ENCODE measurements around the gene TRAK2.
"Not testable (repeated sequence)": the region's sequence is repeated elsewhere in the genome, so short reads cannot be mapped to it uniquely, and the experiment has no call there.

Gene TRAK2

DNA sequence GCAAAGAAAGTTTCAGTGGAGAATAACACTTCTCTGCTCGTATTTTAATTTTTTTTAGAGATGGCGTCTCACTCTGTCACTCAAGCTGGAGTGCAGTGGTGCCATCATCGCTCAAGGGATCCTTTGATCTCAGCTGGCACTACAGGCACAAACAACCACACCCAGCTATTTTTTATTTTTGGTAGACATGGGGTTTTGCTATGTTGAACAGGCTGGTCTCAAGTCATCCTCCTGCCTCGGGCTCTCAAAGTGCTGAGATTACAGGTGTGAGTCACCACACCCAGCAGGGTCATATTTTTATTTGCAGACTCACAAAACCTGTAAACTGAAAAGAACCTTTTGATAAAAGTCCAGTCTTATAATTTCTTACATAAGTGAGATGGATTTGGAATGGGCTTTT lies 2.6 kb downstream of the TRAK2 start:
- TF ChIP-seq TAF1 (IDR thresholded peaks at IDR 0.05; ENCODE audit: borderline replicate concordance, low read depth, low read length) (no peak), POLR2A (IDR thresholded peaks at IDR 0.05; ENCODE audit: low read depth, low read length) (no peak), POLR2AphosphoS5 (IDR thresholded peaks at IDR 0.05; ENCODE audit: low read depth, low read length) (no peak)
- FAIRE-seq (no peak), DNase-seq (ENCODE audit: insufficient read length) (no peak)

DNA sequence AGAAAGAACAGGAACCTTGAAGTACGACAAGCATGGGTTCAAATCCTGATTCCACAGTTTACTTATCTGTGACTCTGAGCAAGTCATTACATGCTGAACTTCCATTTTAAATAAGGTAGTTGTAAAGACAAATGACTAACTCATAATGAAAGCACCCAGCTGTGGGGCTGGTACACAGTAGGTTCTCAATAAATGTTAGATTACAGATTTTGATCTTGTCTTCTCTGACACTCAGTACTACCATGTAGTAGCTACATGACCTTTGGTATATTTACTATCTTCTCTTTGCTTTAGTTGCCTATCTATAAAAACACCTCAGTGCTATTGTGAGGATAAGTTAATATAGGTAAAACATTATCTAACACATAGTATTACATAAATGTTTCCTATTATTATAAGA lies 3.2 kb downstream of the TRAK2 start:
- DNase-seq (ENCODE audit: insufficient read length) (no peak), FAIRE-seq (no peak)
- TF ChIP-seq POLR2AphosphoS5 (IDR thresholded peaks at IDR 0.05; ENCODE audit: low read depth, low read length) (no peak), TAF1 (IDR thresholded peaks at IDR 0.05; ENCODE audit: borderline replicate concordance, low read depth, low read length) (no peak)

GRCh38 chr2:201447086-201447485 lies 4.2 kb downstream of the TRAK2 start:
- FAIRE-seq (peak; percentile 5), DNase-seq (ENCODE audit: insufficient read length) (no peak)
- no peak for TF ChIP-seq POLR2AphosphoS5 (IDR thresholded peaks at IDR 0.05; ENCODE audit: low read depth, low read length)
- no peak for TF ChIP-seq TAF1 (IDR thresholded peaks at IDR 0.05; ENCODE audit: borderline replicate concordance, low read depth, low read length)
- TF ChIP-seq POLR2A (IDR thresholded peaks at IDR 0.05; ENCODE audit: low read depth, low read length): no peak

DNA sequence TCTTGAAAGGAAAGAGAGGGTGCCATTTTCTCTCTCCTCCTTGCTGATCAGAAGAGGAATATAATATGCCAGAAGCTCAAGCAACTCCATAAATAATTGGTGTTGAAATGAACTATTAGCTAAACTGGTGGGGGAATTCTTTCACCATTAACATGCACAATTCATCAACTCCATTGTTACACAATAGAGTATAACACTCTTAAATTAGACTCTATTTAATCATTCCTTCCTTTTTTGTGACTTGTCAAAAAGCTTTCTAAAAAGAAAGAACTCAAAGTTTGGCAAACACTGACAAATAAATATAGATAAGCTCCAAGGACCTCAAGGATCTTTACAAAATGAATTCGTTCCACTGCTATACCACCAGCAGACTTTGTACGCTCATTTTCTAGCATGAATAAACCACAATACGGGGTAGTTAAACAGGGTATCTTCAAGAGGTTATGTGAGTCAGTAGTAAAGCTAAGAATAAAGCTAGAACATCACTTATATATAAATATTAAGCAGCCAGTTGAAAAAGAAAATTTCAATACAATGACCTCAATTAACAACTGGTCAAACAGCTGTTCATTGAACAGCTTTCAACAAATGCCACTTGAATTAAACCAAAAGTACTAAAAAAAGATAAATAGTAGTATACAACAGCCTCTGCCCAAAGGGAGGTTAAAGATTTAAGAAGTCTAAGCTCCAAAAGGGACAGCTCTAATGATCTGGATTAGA lies 6.4 kb downstream of the TRAK2 start:
- TF ChIP-seq TAF1 (IDR thresholded peaks at IDR 0.05; ENCODE audit: borderline replicate concordance, low read depth, low read length) (no peak), POLR2AphosphoS5 (IDR thresholded peaks at IDR 0.05; ENCODE audit: low read depth, low read length) (no peak), POLR2A (IDR thresholded peaks at IDR 0.05; ENCODE audit: low read depth, low read length) (no peak)
- FAIRE-seq: no peak
- no peak for DNase-seq (ENCODE audit: insufficient read length)

GRCh38 chr2:201441409-201441808 lies 9.8 kb downstream of the TRAK2 start:
- no peak for FAIRE-seq
- TF ChIP-seq POLR2AphosphoS5 (IDR thresholded peaks at IDR 0.05; ENCODE audit: low read depth, low read length) (no peak), POLR2A (IDR thresholded peaks at IDR 0.05; ENCODE audit: low read depth, low read length) (no peak), TAF1 (IDR thresholded peaks at IDR 0.05; ENCODE audit: borderline replicate concordance, low read depth, low read length) (no peak)
- DNase-seq (ENCODE audit: insufficient read length): no peak

GRCh38 chr2:201440182-201440581 lies 11.1 kb downstream of the TRAK2 start:
- no peak for DNase-seq (ENCODE audit: insufficient read length)
- peak; percentile 17 for FAIRE-seq
- no peak for TF ChIP-seq TAF1 (IDR thresholded peaks at IDR 0.05; ENCODE audit: borderline replicate concordance, low read depth, low read length)
- no peak for TF ChIP-seq POLR2A (IDR thresholded peaks at IDR 0.05; ENCODE audit: low read depth, low read length)
- TF ChIP-seq POLR2AphosphoS5 (IDR thresholded peaks at IDR 0.05; ENCODE audit: low read depth, low read length): no peak

DNA sequence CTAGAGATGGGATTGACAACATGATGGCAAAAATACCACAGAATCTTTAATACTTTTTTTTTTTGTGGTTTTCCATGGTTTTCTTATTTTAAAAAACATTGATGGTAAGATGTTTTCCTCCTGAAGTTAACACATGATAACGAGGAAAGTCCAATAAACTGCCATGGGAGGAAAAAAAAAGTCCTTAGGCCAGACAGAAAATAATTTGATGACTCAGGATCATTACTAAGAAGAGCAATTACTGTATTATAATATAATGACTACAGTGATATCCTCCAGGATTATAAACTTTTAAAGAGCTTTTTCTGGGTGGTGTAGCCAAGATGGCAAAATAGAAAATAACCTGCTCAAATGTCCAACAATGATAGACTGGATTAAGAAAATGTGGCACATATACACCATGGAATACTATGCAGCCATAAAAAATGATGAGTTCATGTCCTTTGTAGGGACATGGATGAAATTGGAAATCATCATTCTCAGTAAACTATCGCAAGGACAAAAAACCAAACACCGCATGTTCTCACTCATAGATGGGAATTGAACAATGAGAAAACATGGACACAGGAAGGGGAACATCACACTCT lies 11.8 kb downstream of the TRAK2 start:
- not testable (repeated sequence) for FAIRE-seq; DNase-seq (ENCODE audit: insufficient read length)

- TF ChIP-seq POLR2AphosphoS5 (IDR thresholded peaks at IDR 0.05; ENCODE audit: low read depth, low read length): no peak
- no peak for TF ChIP-seq TAF1 (IDR thresholded peaks at IDR 0.05; ENCODE audit: borderline replicate concordance, low read depth, low read length)
- no peak for TF ChIP-seq POLR2A (IDR thresholded peaks at IDR 0.05; ENCODE audit: low read depth, low read length)
- no peak for FAIRE-seq
- DNase-seq (ENCODE audit: insufficient read length): no peak
These were observed 15.1 kb downstream of the TRAK2 start for GRCh38 chr2:201436141-201436540.

- no peak for TF ChIP-seq POLR2A (IDR thresholded peaks at IDR 0.05; ENCODE audit: low read depth, low read length)
- no peak for TF ChIP-seq POLR2AphosphoS5 (IDR thresholded peaks at IDR 0.05; ENCODE audit: low read depth, low read length)
- no peak for TF ChIP-seq TAF1 (IDR thresholded peaks at IDR 0.05; ENCODE audit: borderline replicate concordance, low read depth, low read length)
- DNase-seq (ENCODE audit: insufficient read length): no peak
- no peak for FAIRE-seq
These were observed 17.8 kb downstream of the TRAK2 start for GRCh38 chr2:201433394-201433995.

- DNase-seq (ENCODE audit: insufficient read length): no peak
- no peak for TF ChIP-seq TAF1 (IDR thresholded peaks at IDR 0.05; ENCODE audit: borderline replicate concordance, low read depth, low read length)
- TF ChIP-seq POLR2A (IDR thresholded peaks at IDR 0.05; ENCODE audit: low read depth, low read length): no peak
- no peak for TF ChIP-seq POLR2AphosphoS5 (IDR thresholded peaks at IDR 0.05; ENCODE audit: low read depth, low read length)
- FAIRE-seq: no peak
These were observed 18.5 kb downstream of the TRAK2 start for GRCh38 chr2:201432621-201433393.

DNA sequence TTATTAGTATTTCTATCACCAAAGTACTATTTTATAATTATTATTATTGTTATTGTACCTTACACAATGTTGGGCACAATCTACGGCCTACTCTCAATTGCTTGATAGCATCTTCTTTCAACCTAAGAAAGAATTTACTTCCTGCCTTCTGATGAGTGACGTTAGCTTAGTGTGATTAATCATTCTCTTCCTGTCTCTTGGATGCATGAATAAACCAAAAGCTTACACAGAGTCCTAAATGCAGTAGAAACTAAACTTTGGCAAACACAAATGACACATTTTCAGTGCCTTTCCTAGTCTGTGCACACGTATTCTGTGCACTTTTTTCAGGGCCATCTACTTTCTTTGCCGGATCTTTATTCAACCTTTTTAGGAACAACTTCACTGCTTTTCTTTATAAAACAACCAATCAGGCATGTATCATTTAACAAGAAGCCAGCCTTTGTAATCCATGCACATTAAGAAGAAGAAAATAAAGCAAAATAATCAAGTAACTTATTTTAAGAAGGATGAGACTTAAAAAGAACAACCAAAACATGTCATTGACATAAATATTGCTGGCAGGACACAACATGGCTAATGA lies 19.1 kb downstream of the TRAK2 start:
- TF ChIP-seq POLR2AphosphoS5 (IDR thresholded peaks at IDR 0.05; ENCODE audit: low read depth, low read length) (no peak), TAF1 (IDR thresholded peaks at IDR 0.05; ENCODE audit: borderline replicate concordance, low read depth, low read length) (no peak), POLR2A (IDR thresholded peaks at IDR 0.05; ENCODE audit: low read depth, low read length) (no peak)
- DNase-seq (ENCODE audit: insufficient read length): no peak
- no peak for FAIRE-seq

Data from GM12892 (cell line).